GM21528 (cell line): Measurements from ENCODE around the gene SHCBP1.
A peak's percentile ranks its signal among the peaks of the same experiment; 100 is the strongest.
"Not testable (repeated sequence)": the region's sequence is repeated elsewhere in the genome, so short reads cannot be mapped to it uniquely, and the experiment has no call there.

Experiments
- ATAC-seq: cut with Tn5 transposase; IDR thresholded peaks from one replicate; pipeline ENCODE4 v1.9.1; 2021; ENCODE audit warnings: mild to moderate bottlenecking, moderate library complexity; ENCODE audit not compliant: unreplicated experiment, low FRiP score

SHCBP1 gene

GRCh38 chr16:46620266-46621005, 743 bp downstream of the SHCBP1 start:
- peak; percentile 40 for ATAC-seq

- ATAC-seq: no peak
These were observed 2.7 kb downstream of the SHCBP1 start for GRCh38 chr16:46618516-46618915.

- no peak for ATAC-seq
These were observed 7.2 kb downstream of the SHCBP1 start for GRCh38 chr16:46614006-46614405.

- no peak for ATAC-seq
These were observed 7.8 kb downstream of the SHCBP1 start for GRCh38 chr16:46613352-46613751.

GRCh38 chr16:46612121-46612520, 9.1 kb downstream of the SHCBP1 start:
- peak; percentile 74 for ATAC-seq

- ATAC-seq: no peak
These were observed 13.7 kb downstream of the SHCBP1 start for GRCh38 chr16:46607529-46607928.

GRCh38 chr16:46606231-46606630, 14.9 kb downstream of the SHCBP1 start:
- no peak for ATAC-seq

GRCh38 chr16:46591257-46591656, 29.9 kb downstream of the SHCBP1 start:
- ATAC-seq: no peak

- no peak for ATAC-seq
These were observed 35.1 kb downstream of the SHCBP1 start for GRCh38 chr16:46586011-46586577.

GRCh38 chr16:46583036-46583435, 38.1 kb downstream of the SHCBP1 start:
- ATAC-seq: no peak

- no peak for ATAC-seq
These were observed 38.9 kb downstream of the SHCBP1 start for GRCh38 chr16:46582313-46582712.

GRCh38 chr16:46577988-46578579, 43.1 kb downstream of the SHCBP1 start:
- no peak for ATAC-seq

- ATAC-seq: no peak
These were observed 47.4 kb downstream of the SHCBP1 start for GRCh38 chr16:46573834-46574159.

GRCh38 chr16:46573008-46573833, 48.0 kb downstream of the SHCBP1 start:
- ATAC-seq: no peak

GRCh38 chr16:46569231-46569735, 51.9 kb downstream of the SHCBP1 start:
- no peak for ATAC-seq

- ATAC-seq: no peak
These were observed 52.5 kb downstream of the SHCBP1 start for GRCh38 chr16:46568472-46569230.

- no peak for ATAC-seq
These were observed 58.2 kb downstream of the SHCBP1 start for GRCh38 chr16:46562979-46563378.

- no peak for ATAC-seq
These were observed 63.2 kb downstream of the SHCBP1 start for GRCh38 chr16:46558018-46558417.

- no peak for ATAC-seq
These were observed 65.2 kb downstream of the SHCBP1 start for GRCh38 chr16:46555951-46556350.

GRCh38 chr16:46554435-46554834, 66.7 kb downstream of the SHCBP1 start:
- not testable (repeated sequence) for ATAC-seq
